Endodermal cell (in vitro differentiated cells): Measurements from ENCODE around the gene TCEANC2. TPM values are rescaled to one million over a fixed set of nuclear protein-coding genes. Genes with fewer than 3 reads are reported as not detected.
"Not testable (repeated sequence)": the region's sequence is repeated elsewhere in the genome, so short reads cannot be mapped to it uniquely, and the experiment has no call there.

ENCODE experiments used
- DNase-seq: peaks from one replicate; pipeline ENCODE4 v3.0.0-alpha.2; 2017
- H3K27ac ChIP-seq: 2 replicates; pipeline ENCODE4 v1.5.1; 2013; ENCODE audit warnings: mild to moderate bottlenecking, low read depth, low read length, moderate library complexity
- H3K27me3 ChIP-seq: 2 replicates; pipeline ENCODE4 v1.6.1; 2013; ENCODE audit warnings: mild to moderate bottlenecking, low read length, moderate library complexity; ENCODE audit not compliant: insufficient read depth, control insufficient read depth, poor library complexity, severe bottlenecking
- H3K36me3 ChIP-seq: 2 replicates; pipeline ENCODE4 v1.7.0; 2013; ENCODE audit warnings: mild to moderate bottlenecking, low read length, moderate library complexity; ENCODE audit not compliant: control insufficient read depth, insufficient read depth
- H3K4me1 ChIP-seq: one replicate; pipeline ENCODE4 v1.7.0; 2013; ENCODE audit warnings: low read length; ENCODE audit not compliant: control insufficient read depth, insufficient read depth
- H3K4me3 ChIP-seq: 2 replicates; pipeline ENCODE4 v1.5.1; 2013; ENCODE audit warnings: mild to moderate bottlenecking, low read length, moderate library complexity
- H3K9ac ChIP-seq: 2 replicates; pipeline ENCODE4 v1.6.1; 2013; ENCODE audit warnings: mild to moderate bottlenecking, low read length, moderate library complexity; ENCODE audit not compliant: poor library complexity, severe bottlenecking; ENCODE audit errors: extremely low read depth
- H3K9me3 ChIP-seq: 2 replicates; pipeline ENCODE4 v1.6.1; 2013; ENCODE audit warnings: mild to moderate bottlenecking, low read length, moderate library complexity; ENCODE audit not compliant: control insufficient read depth
- H3K27ac Mint-ChIP-seq: 2 replicates; pipeline ENCODE4 v1.8.0; 2020; ENCODE audit warnings: mixed read lengths
- H3K27me3 Mint-ChIP-seq: 2 replicates; pipeline ENCODE4 v1.8.0; 2021; ENCODE audit warnings: mild to moderate bottlenecking, mixed read lengths; ENCODE audit not compliant: insufficient read depth
- H3K36me3 Mint-ChIP-seq: 2 replicates; pipeline ENCODE4 v1.8.0; 2020; ENCODE audit warnings: low read depth, mixed read lengths
- H3K4me1 Mint-ChIP-seq: 2 replicates; pipeline ENCODE4 v1.8.0; 2020; ENCODE audit warnings: mixed read lengths
- H3K4me3 Mint-ChIP-seq: 2 replicates; pipeline ENCODE4 v1.8.0; 2020; ENCODE audit warnings: mild to moderate bottlenecking, moderate library complexity, mixed read lengths
- H3K9me3 Mint-ChIP-seq: 2 replicates; pipeline ENCODE4 v1.8.0; 2020; ENCODE audit warnings: mild to moderate bottlenecking, mixed read lengths
- CTCF ChIP-seq: fragments of 200-600 bp; sonication (generic); conservative IDR thresholded peaks from 2 replicates; pipeline ENCODE4 v1.5.0; 2021; ENCODE audit warnings: antibody characterized with exemption, mild to moderate bottlenecking
- WGBS, 2 experiments: methylation state at CpG; one replicate each; pipeline versions ENCODE4 v1.1.5 to v1.1.7; 2013; ENCODE audit warnings: missing lambda C conversion rate in 2 of 2, mixed read lengths in 1 of 2; ENCODE audit not compliant: insufficient coverage in 1 of 2, insufficient read length in 1 of 2; 5-methylcytosine and 5-hydroxymethylcytosine counted together
- total RNA-seq, 2 donors: library from RNA; stranded (reverse); fragmentation: NEBNext Ultra II Directional in 1 of 2; extraction: Animal tissue kit (Norgen Biotek cat#: 25700) in 1 of 2; gene quantifications; 2 replicates in 1 of 2; 3 replicates in 1 of 2; pipeline ENCODE4 v1.2.1, GENCODE V29; 2021

Gene TCEANC2
- total RNA-seq, 2 donors from 2014 or later = 5.9 to 6.6 TPM

GRCh38 chr1:54018635-54019034 lies 34.8 kb upstream of the TCEANC2 start:
- whole genome bisulfite sequencing, 2 experiments = 80 to 85% methylated on average over 1 to 5 of the region's 5 CpGs
- H3K27me3 ChIP-seq = no peaks in the 10 kb centered on the region
- no peak overlapping the region for H3K4me3 ChIP-seq
- peak; percentile 27 for DNase-seq
- H3K36me3 ChIP-seq = no peaks in the 10 kb centered on the region
- TF ChIP-seq CTCF = no peak
- no peak overlapping the region for H3K4me3 Mint-ChIP-seq
- H3K9me3 ChIP-seq = no peaks in the 10 kb centered on the region
- no peaks in the 10 kb centered on the region for H3K27me3 Mint-ChIP-seq
- H3K27ac Mint-ChIP-seq = no peak overlapping the region
- H3K4me1 ChIP-seq = no peaks in the 10 kb centered on the region
- peaks cover 17% of the 10 kb centered on the region for H3K4me1 Mint-ChIP-seq
- H3K36me3 Mint-ChIP-seq = no peaks in the 10 kb centered on the region
- H3K27ac ChIP-seq = no peak overlapping the region
- H3K9me3 Mint-ChIP-seq = no peaks in the 10 kb centered on the region
- no peak overlapping the region for H3K9ac ChIP-seq

GRCh38 chr1:54019562-54020176 lies 33.7 kb upstream of the TCEANC2 start:
- not testable (repeated sequence) for H3K9me3 ChIP-seq, H3K4me3 Mint-ChIP-seq, H3K27me3 Mint-ChIP-seq, H3K27me3 ChIP-seq, H3K36me3 ChIP-seq, H3K36me3 Mint-ChIP-seq, H3K9me3 Mint-ChIP-seq, H3K4me3 ChIP-seq, H3K4me1 ChIP-seq, H3K27ac ChIP-seq, H3K27ac Mint-ChIP-seq, H3K9ac ChIP-seq
- DNase-seq = peak; percentile 28
- 94 to 96% methylated on average over 8 to 10 of the region's 10 CpGs for WGBS, 2 experiments
- H3K4me1 Mint-ChIP-seq = peaks cover 16% of the 10 kb centered on the region

DNA sequence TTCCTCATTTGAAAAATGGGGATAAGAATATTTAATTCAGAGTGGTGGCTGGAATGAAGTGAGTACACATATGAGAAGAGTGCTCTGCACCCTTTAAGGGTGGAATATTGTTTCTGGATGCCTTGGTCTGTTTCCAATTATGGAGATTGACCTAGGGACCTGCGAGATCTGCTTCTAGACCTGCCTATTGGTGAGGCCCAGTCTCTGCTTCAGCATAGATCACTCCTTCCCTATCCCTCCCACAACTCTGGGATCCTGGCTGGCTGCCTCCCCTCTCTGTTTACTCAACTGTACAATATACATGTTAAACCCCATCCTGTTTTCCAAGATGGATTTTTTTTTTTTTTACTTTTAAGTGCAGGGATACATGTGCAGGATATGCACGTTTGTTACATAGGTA lies 29.1 kb upstream of the TCEANC2 start:
- WGBS, 2 experiments = 91 to 96% methylated on average over 1 of the region's 2 CpGs
- H3K9me3 Mint-ChIP-seq = peaks cover 5% of the 10 kb centered on the region
- Histone ChIP-seq H3K27ac (no peak overlapping the region), H3K27me3 (no peaks in the 10 kb centered on the region), H3K4me3 (no peak overlapping the region), H3K36me3 (no peaks in the 10 kb centered on the region), H3K9me3 (no peaks in the 10 kb centered on the region), H3K9ac (no peak overlapping the region), H3K4me1 (peaks cover 6% of the 10 kb centered on the region)
- no peak overlapping the region for H3K4me3 Mint-ChIP-seq
- no peaks in the 10 kb centered on the region for H3K27me3 Mint-ChIP-seq
- H3K36me3 Mint-ChIP-seq = no peaks in the 10 kb centered on the region
- H3K4me1 Mint-ChIP-seq = peaks cover 19% of the 10 kb centered on the region
- TF ChIP-seq CTCF = no peak
- H3K27ac Mint-ChIP-seq = no peak overlapping the region
- no peak for DNase-seq

DNA sequence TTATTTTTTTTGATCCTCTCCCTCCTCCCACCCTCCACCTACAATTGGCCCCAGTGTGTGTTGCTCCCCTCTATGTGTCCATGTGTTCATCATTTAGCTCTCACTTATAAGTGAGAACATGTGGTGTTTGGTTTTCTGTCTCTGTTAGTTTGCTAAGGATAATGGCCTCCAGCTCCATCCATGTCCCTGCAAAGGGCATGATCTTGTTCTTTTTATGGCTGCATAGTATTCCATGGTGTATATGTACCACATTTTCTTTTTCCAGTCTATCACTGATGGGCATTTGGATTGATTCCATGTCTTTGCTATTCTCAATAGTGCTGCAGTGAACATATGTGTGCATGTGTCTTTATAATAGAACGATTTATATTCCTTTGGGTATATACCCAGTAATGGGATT lies 28.6 kb upstream of the TCEANC2 start:
- not testable (repeated sequence) for H3K27me3 Mint-ChIP-seq, DNase-seq, H3K27ac ChIP-seq, H3K4me3 ChIP-seq, H3K4me1 ChIP-seq, H3K9ac ChIP-seq, H3K27me3 ChIP-seq, H3K27ac Mint-ChIP-seq, H3K9me3 ChIP-seq, H3K4me3 Mint-ChIP-seq, H3K36me3 ChIP-seq, H3K9me3 Mint-ChIP-seq, H3K36me3 Mint-ChIP-seq
- peaks cover 22% of the 10 kb centered on the region for H3K4me1 Mint-ChIP-seq
- 89% methylated on average over 1 of the region's 1 CpG; no CpG with 5 or more reads in 1 of the 2 experiments for WGBS, 2 experiments
